PC-3 (cell line): ENCODE results near the gene LRRTM4. TPM values are rescaled to one million over a fixed set of nuclear protein-coding genes. Genes with fewer than 3 reads are reported as not detected.

ENCODE experiments used
- ATAC-seq: fragments of 200-7000 bp; cut with Tn5 transposase; 2 replicates; pipeline ENCODE4 v1.9.1; 2020; ENCODE audit warnings: mild to moderate bottlenecking, moderate library complexity
- BruUV-seq: library from RNA; stranded (reverse); fragments of 400-500 nt; replicated peaks from 2 replicates; lab custom pipeline; 2021; lab: Mats Ljungman, UMichigan
- CTCF ChIA-PET: fragments of 300-600 bp; sonication (Branson Sonifier 250); formaldehyde crosslinking; loops from one replicate; lab custom pipeline; 2022; ENCODE audit warnings: antibody characterized with exemption; lab: Charles Lee
- POLR2A ChIA-PET: fragments of 300-600 bp; sonication (Branson Sonifier 250); formaldehyde crosslinking; loops from one replicate; lab custom pipeline; 2022; ENCODE audit warnings: antibody characterized with exemption; ENCODE audit not compliant: unreplicated experiment; lab: Charles Lee
- DNase-seq: peaks from one replicate; pipeline ENCODE4 v3.0.0-alpha.2; 2015
- H2AFZ ChIP-seq: fragments of 300-600 bp; sonication (generic); 2 replicates; pipeline ENCODE4 v1.6.0; 2016; ENCODE audit warnings: antibody characterized with exemption, low read length
- H3F3A ChIP-seq: fragments of 300-600 bp; sonication (generic); one replicate; pipeline ENCODE4 v1.6.0; 2017; ENCODE audit warnings: antibody characterized with exemption, low read length, control low read depth, mild to moderate bottlenecking; ENCODE audit not compliant: unreplicated experiment
- H3K27ac ChIP-seq: fragments of 300-600 bp; sonication (generic); 2 replicates; pipeline ENCODE4 v1.5.1; 2016; ENCODE audit warnings: mild to moderate bottlenecking, low read length
- H3K27me3 ChIP-seq: fragments of 300-600 bp; sonication (generic); 2 replicates; pipeline ENCODE4 v1.6.1; 2016; ENCODE audit warnings: low read length, mixed read lengths
- H3K36me3 ChIP-seq: fragments of 300-600 bp; sonication (generic); 2 replicates; pipeline ENCODE4 v1.6.1; 2016; ENCODE audit warnings: low read depth, mixed run types, low read length, mixed read lengths
- H3K4me1 ChIP-seq: fragments of 300-600 bp; sonication (generic); 2 replicates; pipeline ENCODE4 v1.5.1; 2016; ENCODE audit warnings: low read length; ENCODE audit not compliant: insufficient read depth
- H3K4me2 ChIP-seq: fragments of 300-600 bp; sonication (generic); 2 replicates; pipeline ENCODE4 v1.6.0; 2016; ENCODE audit warnings: low read length
- H3K4me3 ChIP-seq: fragments of 300-600 bp; sonication (generic); 2 replicates; pipeline ENCODE4 v1.5.1; 2016; ENCODE audit warnings: mild to moderate bottlenecking, low read length, mixed read lengths
- H3K79me2 ChIP-seq: fragments of 300-600 bp; sonication (generic); 2 replicates; pipeline ENCODE4 v1.6.1; 2017; ENCODE audit warnings: low read length, mixed read lengths
- H3K9ac ChIP-seq: fragments of 300-600 bp; sonication (generic); 2 replicates; pipeline ENCODE4 v1.6.0; 2016; ENCODE audit warnings: mild to moderate bottlenecking, low read length
- H3K9me2 ChIP-seq: fragments of 300-600 bp; sonication (generic); replicated peaks from 2 replicates; pipeline ENCODE4 v1.6.1; 2016; ENCODE audit warnings: mixed run types, low read length, mixed read lengths
- H3K9me3 ChIP-seq: fragments of 300-600 bp; sonication (generic); 2 replicates; pipeline ENCODE4 v1.6.1; 2016; ENCODE audit warnings: low read length, mixed read lengths
- H4K20me1 ChIP-seq: fragments of 300-600 bp; sonication (generic); 2 replicates; pipeline ENCODE4 v1.6.1; 2016; ENCODE audit warnings: low read length, mixed read lengths
- EZH2 ChIP-seq: fragments of 300-600 bp; sonication (generic); IDR thresholded peaks from one replicate; pipeline ENCODE4 v1.6.1; 2017; ENCODE audit warnings: antibody characterized with exemption, mild to moderate bottlenecking, low read length; ENCODE audit not compliant: unreplicated experiment
- EZH2phosphoT487 ChIP-seq: fragments of 300-600 bp; sonication (generic); IDR thresholded peaks from 2 replicates; pipeline ENCODE4 v1.6.1; 2018; ENCODE audit warnings: mild to moderate bottlenecking, antibody characterized with exemption, low read length, borderline replicate concordance
- intact Hi-C: fragments of 100-400 bp; cut with micrococcal nuclease; formaldehyde crosslinking; loops from 2 replicates; pipeline ENCODE4 v1.9.0; 2023
- total RNA-seq: library from RNA; depleted of rRNA; stranded (reverse); fragments of >200 nt; gene quantifications from 2 replicates; pipeline ENCODE4 v1.2.3, GENCODE V29; 2014
- TF ChIP-seq, protein P1 (sequence below): fragments of 300-600 bp; sonication (generic); conservative IDR thresholded peaks from 2 replicates; pipeline ENCODE4 v1.5.1; 2017; ENCODE audit warnings: antibody characterized with exemption, low read depth, mild to moderate bottlenecking, low read length

Gene LRRTM4
- total RNA-seq, 1 experiment from 2014 or later = not detected

DNA sequence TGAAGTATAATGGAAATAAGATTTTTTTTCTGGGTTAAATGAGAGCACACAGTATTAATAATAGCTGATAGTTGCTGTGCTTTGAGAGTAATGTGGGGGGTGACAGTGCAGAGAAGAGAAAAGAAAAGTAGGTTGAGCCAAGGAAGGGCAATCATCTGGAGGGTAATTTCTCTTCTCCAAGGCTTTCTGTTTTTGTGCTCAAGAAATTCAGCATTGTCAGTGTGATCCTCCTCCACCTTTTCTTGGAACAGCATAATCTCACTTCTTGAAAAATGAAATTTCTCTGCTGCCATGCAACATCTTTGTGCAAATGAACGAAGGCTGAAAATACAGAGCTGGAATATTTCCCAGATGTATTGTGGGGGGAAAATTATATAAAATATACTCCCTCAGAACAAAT is 673.1 kb downstream of the LRRTM4 start:
- DNase-seq (no peak), ATAC-seq (no peak)
- no peaks in the 10 kb centered on the region for H3K27me3 ChIP-seq
- no peak overlapping the region for H3K4me2 ChIP-seq
- POLR2A ChIA-PET = no interaction called here
- H3K9me3 ChIP-seq = peaks cover 7% of the 10 kb centered on the region; the same call in 1 of the 2 replicates
- TF ChIP-seq EZH2phosphoT487 (no peak), EZH2 (no peak)
- TF ChIP-seq, protein P1, sequence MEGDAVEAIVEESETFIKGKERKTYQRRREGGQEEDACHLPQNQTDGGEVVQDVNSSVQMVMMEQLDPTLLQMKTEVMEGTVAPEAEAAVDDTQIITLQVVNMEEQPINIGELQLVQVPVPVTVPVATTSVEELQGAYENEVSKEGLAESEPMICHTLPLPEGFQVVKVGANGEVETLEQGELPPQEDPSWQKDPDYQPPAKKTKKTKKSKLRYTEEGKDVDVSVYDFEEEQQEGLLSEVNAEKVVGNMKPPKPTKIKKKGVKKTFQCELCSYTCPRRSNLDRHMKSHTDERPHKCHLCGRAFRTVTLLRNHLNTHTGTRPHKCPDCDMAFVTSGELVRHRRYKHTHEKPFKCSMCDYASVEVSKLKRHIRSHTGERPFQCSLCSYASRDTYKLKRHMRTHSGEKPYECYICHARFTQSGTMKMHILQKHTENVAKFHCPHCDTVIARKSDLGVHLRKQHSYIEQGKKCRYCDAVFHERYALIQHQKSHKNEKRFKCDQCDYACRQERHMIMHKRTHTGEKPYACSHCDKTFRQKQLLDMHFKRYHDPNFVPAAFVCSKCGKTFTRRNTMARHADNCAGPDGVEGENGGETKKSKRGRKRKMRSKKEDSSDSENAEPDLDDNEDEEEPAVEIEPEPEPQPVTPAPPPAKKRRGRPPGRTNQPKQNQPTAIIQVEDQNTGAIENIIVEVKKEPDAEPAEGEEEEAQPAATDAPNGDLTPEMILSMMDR = no peak
- no peak overlapping the region for H3K27ac ChIP-seq
- CTCF ChIA-PET = no interaction called here
- BruUV-seq = no TSS peak
- no peak overlapping the region for H3K4me3 ChIP-seq
- no peaks in the 10 kb centered on the region for H3K9me2 ChIP-seq
- intact Hi-C loops = no loop called here
- no peak overlapping the region for H2AFZ ChIP-seq
- H3K36me3 ChIP-seq = no peaks in the 10 kb centered on the region
- no peaks in the 10 kb centered on the region for H4K20me1 ChIP-seq
- no peaks in the 10 kb centered on the region for H3F3A ChIP-seq
- H3K4me1 ChIP-seq = no peaks in the 10 kb centered on the region
- no peaks in the 10 kb centered on the region for H3K79me2 ChIP-seq
- no peak overlapping the region for H3K9ac ChIP-seq

DNA sequence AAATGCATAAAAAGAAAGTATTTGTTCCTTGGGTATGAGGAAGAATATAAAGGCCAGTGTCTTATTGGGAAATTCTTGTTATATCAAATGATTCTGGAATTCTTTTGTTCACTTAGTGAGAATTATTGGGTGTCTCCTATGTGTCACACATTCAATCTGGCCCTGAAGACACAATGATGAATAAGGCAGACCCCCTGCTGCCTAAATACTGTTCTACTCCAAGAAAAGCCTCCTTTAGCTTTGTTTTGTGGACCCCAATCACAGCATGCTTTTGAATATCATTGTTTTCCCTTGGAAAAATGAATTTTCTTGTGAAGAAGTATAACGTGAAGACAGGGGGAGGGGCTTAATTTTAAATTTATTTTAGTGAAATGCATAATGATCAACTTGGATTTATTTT is 682.4 kb downstream of the LRRTM4 start:
- no peaks in the 10 kb centered on the region for H4K20me1 ChIP-seq
- no TSS peak for BruUV-seq
- no peak overlapping the region for H3K4me2 ChIP-seq
- ChIA-PET POLR2A (no interaction called here), CTCF (no interaction called here)
- H3K4me3 ChIP-seq = no peak overlapping the region
- H3K9me3 ChIP-seq = no peaks in the 10 kb centered on the region
- H3K4me1 ChIP-seq = no peaks in the 10 kb centered on the region
- H3F3A ChIP-seq = no peaks in the 10 kb centered on the region
- no peak for ATAC-seq
- no peaks in the 10 kb centered on the region for H3K27me3 ChIP-seq
- H2AFZ ChIP-seq = no peak overlapping the region
- H3K36me3 ChIP-seq = no peaks in the 10 kb centered on the region
- no peaks in the 10 kb centered on the region for H3K79me2 ChIP-seq
- H3K9ac ChIP-seq = no peak overlapping the region
- TF ChIP-seq, protein P1 = no peak
- TF ChIP-seq EZH2 (no peak), EZH2phosphoT487 (no peak)
- no peak for DNase-seq
- H3K9me2 ChIP-seq = no peaks in the 10 kb centered on the region
- H3K27ac ChIP-seq = no peak overlapping the region
- intact Hi-C loops = no loop called here

DNA sequence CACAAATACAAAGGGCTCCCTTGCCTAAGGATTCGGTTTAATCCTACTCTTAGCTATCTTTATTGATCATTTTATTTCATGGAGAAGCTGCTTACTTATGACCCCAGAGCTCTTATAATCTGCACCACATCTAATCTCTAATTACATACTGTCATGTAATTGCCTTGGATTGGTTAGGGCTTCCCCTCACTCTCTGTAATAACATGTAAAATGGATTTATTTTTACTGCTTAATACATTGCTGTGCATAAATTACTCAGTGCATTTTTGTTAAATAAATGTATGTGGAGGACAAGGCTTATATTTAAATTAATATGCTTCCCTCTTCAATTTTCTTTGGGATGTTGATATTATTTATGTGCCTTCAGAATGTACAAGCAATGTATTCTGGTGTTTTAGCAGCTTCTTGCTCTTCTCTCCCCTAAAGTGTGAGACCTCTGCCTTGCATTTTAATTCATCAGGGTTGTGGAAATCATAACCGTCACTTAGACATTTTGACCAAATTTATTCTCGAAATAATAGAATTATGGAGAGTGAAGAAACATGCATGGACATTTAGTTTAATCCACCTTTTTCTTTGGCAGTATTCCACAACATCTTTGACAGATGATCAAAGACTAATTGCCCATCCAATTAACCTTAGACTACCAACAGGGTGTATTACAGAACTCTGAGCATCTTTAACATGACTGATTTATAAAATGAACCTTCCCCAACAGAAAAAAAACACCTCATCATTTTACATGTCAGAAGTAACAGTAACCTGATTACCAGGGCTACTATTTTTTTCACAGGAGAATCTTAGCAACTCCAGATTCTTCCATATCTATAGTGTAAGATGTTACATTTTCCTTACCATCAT is 692.6 kb downstream of the LRRTM4 start:
- Histone ChIP-seq H3K4me2 (no peak overlapping the region), H2AFZ (no peak overlapping the region), H3K4me1 (no peaks in the 10 kb centered on the region), H3F3A (no peaks in the 10 kb centered on the region), H3K27me3 (no peaks in the 10 kb centered on the region), H3K4me3 (no peak overlapping the region), H4K20me1 (no peaks in the 10 kb centered on the region), H3K27ac (no peak overlapping the region), H3K9me3 (no peaks in the 10 kb centered on the region), H3K79me2 (no peaks in the 10 kb centered on the region), H3K9ac (no peak overlapping the region), H3K9me2 (no peaks in the 10 kb centered on the region), H3K36me3 (no peaks in the 10 kb centered on the region)
- TF ChIP-seq, protein P1 = no peak
- ChIA-PET POLR2A (no interaction called here), CTCF (no interaction called here)
- no TSS peak for BruUV-seq
- ATAC-seq = no peak
- intact Hi-C loops = no loop called here
- DNase-seq = no peak
